ENCODE measurements around the gene HAUS8. TPM values are rescaled to one million over a fixed set of nuclear protein-coding genes. Genes with fewer than 3 reads are reported as not detected.

Gene HAUS8
- total and polyA plus RNA-seq, 9 of the 15 experiments (the other 6 are each of a cell fraction or from before 2014, with no cell fraction given), result 20.5 to 53.2 (median 36.0) TPM

- FAIRE-seq (no peak), DNase-seq (ENCODE audit: extremely low read depth in 1 of 4, low spot score in 3 of 4) (no peak), ATAC-seq (no peak)
- in situ Hi-C loops (cut with MboI) (no loop called here), intact Hi-C loops (cut with micrococcal nuclease) (no loop called here)
- no peaks in the 10 kb centered on the region for H3K9me1 ChIP-seq (ENCODE audit: control insufficient read depth, insufficient read depth, low read length)
- peaks cover 57% of the 10 kb centered on the region; the same call in 2 of the 3 replicates for H3K36me3 ChIP-seq (ENCODE audit: control insufficient read depth, insufficient read depth, low read length)
- TF ChIP-seq CREBBP (IDR thresholded peaks at IDR 0.05; ENCODE audit: low read depth, low read length) (no peak), E2F4 (CRISPR knock-in tag; IDR thresholded peaks at IDR 0.05; ENCODE audit: low read depth) (0 out of 2 replicates have a peak, but pooled peaks have one; percentile 32), POLR2G (IDR thresholded peaks at IDR 0.05; ENCODE audit: low read depth, low read length) (0 out of 2 replicates have a peak, but pooled peaks have one; percentile 26)
- no peaks in the 10 kb centered on the region for H3K27me3 ChIP-seq (ENCODE audit: control insufficient read depth in 2 of 2, insufficient read depth in 2 of 2, low read length in 2 of 2)
- H3K4me2 ChIP-seq (ENCODE audit: insufficient read depth, low read length), result no peak overlapping the region
- H3K4me1 ChIP-seq (replicated peaks in 1 of 2; ENCODE audit: control insufficient read depth in 2 of 2, insufficient read depth in 2 of 2, low read length in 2 of 2), result peaks cover 13 to 18% of the 10 kb centered on the region in 2 experiments
- no peak overlapping the region for H2AFZ ChIP-seq (ENCODE audit: low read depth, low read length)
- peaks cover 47% of the 10 kb centered on the region for H3K79me2 ChIP-seq (ENCODE audit: control insufficient read depth, insufficient read depth, low read length)
- H4K20me1 ChIP-seq (replicated peaks; ENCODE audit: control insufficient read depth, insufficient read depth, low read length), result peaks cover 10% of the 10 kb centered on the region; the same call in 1 of the 2 replicates
- 95% methylated on average over 55 of the region's 59 CpGs for WGBS (ENCODE audit: insufficient coverage, low coverage, missing lambda C conversion rate)
- H3K4me3 ChIP-seq, result no peak overlapping the region
- ChIA-PET POLR2A (interaction anchor here (0.6 kb wide), 1 partner anchor 241 kb away, joined by 3 read pairs; no protein-coding TSS in a partner anchor), CTCF (ENCODE audit: low intra/inter-chr PET ratio) (no interaction called here)
- H3K9ac ChIP-seq (ENCODE audit: insufficient read depth in 1 of 2, low read depth in 2 of 2, low read length in 2 of 2), result no peak overlapping the region; a peak in 1 of 4 replicates
- no peak overlapping the region for H3K27ac ChIP-seq (ENCODE audit: extremely low read depth, low read depth, low read length)
- H3K9me3 ChIP-seq (replicated peaks; ENCODE audit: control insufficient read depth, insufficient read depth, low read depth, low read length), result 0 out of 2 replicates have a peak, but pooled peaks cover 2% of the 10 kb centered on the region
- no TSS peak for BruUV-seq (replicated peaks)
Observed at GRCh38 chr19:17101686-17102628, 26.7 kb upstream of the HAUS8 start.
